ELR (cell line): Measurements from ENCODE around the gene SEMA3C.
A peak's percentile ranks its signal among the peaks of the same experiment; 100 is the strongest.

Experiments used
- DNase-seq: peaks from one replicate; pipeline ENCODE4 v3.0.0-alpha.2; 2015; ENCODE audit warnings: low read depth

Gene SEMA3C

DNA sequence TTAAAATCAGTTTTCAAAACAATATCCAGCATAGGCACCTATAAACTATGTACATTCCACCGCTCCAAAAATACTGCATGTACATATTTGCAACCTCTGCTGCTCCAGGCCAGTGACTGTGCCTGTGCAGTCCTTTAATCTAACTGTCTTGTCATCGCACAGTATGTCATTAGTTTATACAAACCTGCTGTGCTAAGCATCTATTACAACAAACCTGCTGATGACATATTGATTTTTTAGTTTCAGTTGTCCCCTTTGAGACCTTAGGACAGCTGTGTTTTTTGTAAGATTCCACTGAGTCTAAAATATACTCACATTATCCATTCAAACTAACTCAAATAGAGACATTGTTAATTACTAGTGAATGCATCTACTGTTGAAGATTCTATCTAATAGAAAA lies 33.1 kb downstream of the SEMA3C start:
- peak; percentile 28 for DNase-seq

DNA sequence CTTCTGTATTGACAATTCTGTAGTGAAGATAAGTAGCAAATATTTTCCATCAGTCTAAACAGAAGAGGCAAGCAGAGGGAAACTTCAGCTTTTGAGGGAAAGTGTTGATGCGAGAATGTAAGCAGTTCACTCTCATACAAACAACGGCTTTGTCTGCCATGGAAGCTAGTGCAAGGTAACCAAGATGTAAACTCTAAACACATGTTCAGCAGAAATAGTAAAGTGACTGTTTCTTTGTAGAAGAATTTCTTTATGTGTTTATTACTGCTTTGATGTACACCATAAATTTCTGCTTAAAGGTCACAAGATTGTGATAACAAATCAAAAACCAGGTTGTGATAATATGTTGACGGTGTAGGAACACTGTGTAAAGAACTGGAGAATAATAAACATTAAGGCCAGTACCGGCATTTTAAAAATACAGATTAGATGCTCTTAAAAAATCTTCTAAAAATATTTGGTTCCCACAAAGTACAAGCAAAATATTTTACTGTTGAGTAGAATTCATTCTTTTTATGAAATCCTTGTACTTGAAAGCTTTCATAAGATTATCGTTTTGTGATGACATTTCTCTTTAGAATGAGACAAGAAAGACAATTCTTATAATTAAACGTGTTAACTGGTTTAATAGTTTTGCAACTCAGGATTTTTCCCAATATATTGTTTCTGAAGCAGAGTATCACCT lies 34.2 kb downstream of the SEMA3C start:
- peak; percentile 33 for DNase-seq

DNA sequence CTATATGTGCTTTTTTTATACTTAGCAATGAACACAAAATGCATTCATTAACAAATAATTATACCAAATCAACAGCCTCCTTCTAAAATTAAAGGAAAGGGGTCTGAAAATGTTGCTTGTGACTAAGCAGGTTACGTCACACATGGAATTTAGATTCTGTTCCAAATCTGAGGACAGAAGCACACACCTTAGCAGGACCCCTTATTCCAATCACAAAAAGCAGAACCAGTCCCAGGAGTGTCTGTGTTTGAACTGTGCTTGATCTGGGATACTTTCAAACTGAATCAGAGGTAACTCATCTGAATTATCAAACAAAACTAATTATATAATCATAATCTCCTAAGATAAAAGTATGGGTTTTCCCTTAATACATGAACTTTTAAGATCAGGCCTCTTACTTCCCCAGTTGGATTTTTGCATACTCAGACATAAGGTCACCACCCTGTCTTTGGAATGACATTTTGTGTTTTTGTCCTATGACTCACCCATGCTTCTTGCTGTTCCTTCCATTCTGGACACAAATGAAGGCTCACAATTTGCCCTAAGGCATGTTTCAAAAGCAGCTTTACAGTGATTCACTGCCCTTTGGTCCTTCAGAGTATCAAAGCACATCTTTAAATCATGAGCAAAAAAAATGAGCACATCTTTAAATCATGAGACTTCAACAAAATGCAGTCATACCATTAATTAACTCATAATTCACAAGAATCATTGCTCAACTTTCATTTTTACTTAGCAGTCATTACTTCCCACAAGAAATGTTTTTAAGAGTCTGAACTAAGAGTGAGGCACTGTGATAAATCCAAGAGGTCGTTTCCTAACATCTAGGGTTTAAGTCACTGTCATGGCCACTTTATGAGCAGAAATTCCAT lies 35.5 kb downstream of the SEMA3C start:
- peak; percentile 100 for DNase-seq

DNA sequence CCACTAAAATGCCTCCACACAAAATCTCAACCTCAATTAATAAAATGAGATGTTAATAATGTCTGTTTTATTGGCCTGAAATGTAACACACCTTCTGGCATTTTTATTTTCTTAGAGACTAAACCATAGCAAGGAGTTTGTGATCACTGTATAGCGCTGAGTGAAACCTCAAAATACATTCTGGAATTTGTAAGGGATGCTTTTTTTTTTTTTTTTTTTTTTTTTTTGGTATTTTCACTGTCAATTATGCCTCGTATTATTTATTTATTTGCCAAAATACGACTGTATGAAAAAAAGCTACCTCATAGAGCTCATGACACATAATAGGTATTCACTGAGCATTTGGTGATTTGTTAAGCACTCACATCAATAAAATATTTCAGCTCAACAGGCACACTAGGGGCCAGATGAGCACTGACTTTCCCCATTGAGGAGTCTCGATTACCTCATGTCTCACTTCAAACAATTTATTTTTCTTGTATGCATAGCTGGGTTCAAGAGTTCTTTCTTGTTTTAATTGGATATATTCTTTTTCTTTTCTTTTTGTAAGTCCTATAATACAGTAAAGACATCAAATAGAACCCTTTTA lies 36.5 kb downstream of the SEMA3C start:
- DNase-seq, result no peak

DNA sequence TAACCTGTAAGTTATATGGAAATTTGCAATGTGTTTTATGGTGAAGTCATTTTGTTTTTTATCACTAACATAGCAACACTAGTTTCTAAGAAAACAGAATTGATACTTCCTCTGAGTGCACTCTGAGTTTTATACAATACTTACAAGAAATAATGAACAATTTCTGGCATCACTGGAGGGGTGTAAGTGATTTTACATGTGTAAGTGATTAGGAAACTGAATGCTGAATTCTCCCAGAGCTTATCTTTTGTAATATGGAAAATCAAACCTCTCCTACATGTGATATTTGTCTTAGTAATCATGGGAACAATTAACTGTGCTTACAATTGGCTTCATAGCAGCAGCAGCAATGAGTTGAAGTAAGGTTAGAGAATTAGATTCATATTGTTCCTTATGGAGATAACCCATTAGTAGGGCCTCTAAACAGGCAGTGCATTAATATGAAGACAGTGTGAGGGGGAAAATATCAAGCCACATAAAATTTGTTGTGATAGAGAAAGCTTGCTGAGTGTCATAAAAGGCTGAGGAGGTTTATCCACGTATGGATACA lies 37.4 kb downstream of the SEMA3C start:
- DNase-seq, result no peak

DNA sequence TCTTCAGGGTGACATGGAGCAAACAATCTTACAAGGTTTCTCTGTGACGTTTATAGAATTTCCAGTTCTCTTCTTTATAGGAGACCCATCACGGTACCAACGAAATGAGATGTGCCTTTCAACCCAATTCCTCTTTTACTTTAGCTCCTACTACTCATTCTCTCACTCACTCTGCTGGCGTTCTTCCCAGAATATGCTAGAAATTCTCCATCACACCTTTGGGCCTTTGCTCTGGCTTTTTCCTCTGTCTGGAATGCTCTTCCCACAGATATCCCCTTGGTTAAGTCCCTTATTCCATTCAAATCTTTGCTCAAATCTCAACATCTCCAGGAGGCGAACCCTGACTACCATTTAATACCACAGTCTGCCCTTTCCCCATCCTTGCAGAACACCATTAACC lies 39.0 kb downstream of the SEMA3C start:
- DNase-seq, result peak; percentile 52

DNA sequence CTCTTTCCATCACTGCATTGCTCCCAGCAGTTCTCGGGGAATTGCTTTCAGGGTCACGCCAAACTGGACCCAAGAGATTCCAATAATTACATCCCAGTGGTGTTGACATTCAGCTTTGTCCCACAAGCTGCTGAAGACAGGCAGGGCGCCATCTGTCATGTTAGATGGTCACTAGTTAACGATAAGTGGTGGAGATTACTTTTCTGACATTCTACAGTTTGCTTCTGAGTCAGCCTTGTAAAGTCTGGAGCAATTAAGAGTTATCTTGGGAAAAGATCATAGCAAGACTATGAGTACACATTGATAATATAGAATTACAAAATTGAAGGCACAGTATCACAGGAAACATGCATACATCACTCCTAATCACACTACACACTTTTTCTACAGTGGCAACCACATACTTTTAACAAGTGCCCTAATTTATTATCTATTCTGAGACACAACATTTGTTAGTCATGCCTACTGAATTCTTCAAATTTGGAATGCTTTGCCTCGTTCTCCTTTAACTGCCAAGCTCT lies 41.9 kb downstream of the SEMA3C start:
- DNase-seq, result peak; percentile 72

DNA sequence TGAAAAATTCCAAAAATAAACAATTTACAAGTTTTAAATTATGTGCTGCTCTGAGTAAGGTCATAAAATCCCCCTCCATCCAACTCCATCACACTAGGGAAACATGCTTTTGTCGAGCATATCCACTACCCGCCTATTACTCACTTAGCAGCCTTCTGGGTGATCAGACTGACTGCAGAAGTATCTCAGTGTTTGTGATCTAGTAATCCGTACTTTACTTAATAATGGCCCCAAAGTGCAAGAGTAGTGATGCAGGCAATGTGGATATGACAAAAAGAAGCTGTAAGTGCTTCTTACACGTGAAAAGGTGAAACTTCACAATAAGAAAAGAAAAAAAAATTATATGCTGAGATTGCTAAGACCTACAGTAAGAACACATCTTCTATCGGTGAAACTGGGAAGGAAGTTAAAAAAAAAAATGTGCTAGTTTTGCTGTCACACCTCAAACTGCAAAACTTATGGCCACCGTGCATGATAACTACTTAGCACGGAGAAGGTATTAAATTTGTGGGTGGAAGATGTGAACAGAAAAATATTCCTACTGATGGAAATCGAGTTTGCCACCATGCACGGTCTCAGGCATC lies 43.2 kb downstream of the SEMA3C start:
- no peak for DNase-seq

DNA sequence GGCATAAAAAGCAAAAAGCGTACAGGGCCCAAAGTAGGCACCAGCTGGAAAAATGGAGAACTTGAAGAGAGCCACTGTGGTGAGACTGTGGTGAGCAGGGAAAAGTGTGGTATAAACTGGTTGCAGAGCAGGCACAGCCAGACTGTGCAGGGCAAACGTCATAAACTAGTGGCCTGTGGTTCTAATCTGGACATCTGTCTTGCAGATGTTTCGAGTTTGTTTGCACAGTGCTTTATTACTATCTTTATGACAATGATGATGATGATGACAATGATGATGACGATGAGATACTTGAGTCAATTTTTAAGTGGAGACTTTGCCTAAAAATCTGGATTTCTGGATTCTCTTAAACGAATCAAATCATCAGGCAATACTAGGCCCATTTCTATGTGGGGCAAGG lies 45.7 kb downstream of the SEMA3C start:
- DNase-seq, result no peak

DNA sequence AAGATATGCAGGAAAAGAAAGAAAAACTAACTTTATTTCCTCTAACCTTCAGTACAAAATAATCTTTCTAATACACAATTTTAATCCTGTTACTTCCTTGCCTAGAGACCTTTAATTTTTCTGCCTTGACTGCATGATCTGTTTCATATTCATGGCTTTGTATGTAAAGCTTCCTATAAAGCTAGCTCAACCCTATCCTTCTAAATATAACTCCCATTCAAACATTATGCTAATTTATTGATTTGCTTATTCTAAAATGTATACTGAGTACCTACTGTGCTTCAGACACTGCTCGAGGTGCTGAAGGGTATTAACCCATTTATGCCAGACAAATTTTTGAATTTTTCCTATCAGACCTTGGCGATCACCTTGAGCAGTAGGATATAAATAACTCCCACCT lies 47.6 kb downstream of the SEMA3C start:
- no peak for DNase-seq

DNA sequence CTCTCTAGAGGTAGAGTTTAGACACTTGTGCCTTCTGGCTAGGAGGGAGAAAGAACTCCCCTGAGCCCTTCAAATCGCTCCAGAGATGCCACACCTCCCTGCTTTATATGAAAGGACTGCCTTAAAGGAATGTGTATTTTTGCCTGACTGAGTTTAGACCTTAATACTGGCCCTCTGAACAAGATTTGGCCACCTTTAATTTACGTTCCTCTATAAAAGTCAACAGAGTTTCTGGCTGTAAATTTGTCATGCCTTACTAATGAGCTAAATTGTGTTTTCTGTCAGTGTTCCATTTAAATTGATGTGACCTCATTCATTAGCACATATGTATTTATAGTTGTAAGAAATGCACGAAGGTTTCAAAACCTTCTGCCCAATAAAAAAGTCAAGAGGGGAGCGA lies 48.0 kb downstream of the SEMA3C start:
- DNase-seq, result no peak

DNA sequence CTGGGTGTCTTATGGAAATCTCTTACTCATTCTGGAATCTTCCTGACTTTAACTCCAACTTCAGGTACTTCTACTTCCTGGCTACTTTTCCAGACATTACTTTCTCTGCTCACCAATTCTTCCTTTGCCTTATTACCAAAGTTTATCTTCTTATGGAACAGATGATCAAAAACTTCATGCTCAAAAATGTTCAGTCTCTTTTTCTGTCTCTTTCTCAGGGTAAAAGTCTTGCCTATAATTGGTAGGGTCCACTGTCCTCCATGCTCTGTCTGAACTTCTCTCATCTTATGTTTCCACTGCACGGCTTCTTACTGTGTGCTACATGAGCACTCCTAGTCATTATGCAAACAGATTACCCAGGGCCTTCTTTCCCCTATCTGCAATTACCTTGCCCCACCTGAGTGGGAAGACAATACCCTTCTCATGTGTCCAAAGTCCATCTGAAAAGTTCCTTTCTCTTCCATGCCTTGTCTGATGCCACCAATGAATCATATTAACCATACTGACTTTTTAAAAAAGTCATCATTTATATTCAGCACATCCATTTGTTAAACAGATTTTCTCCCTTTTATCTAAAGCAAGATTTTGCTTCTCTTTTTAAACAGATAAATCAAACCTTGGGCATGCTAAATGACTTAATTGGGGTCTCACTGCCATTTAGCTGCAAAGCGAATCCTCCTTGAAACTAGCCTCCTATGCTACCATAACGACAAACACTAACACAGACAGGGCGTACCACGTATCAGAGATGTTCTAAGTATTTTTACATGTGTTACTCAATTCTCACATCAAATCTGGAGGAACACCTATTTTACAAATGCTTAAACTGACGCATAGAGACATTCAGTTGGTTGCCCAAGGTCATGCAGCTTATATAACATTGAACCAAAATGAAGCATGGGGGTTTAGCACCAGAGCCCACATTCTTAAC lies 48.8 kb downstream of the SEMA3C start:
- DNase-seq, result no peak

DNA sequence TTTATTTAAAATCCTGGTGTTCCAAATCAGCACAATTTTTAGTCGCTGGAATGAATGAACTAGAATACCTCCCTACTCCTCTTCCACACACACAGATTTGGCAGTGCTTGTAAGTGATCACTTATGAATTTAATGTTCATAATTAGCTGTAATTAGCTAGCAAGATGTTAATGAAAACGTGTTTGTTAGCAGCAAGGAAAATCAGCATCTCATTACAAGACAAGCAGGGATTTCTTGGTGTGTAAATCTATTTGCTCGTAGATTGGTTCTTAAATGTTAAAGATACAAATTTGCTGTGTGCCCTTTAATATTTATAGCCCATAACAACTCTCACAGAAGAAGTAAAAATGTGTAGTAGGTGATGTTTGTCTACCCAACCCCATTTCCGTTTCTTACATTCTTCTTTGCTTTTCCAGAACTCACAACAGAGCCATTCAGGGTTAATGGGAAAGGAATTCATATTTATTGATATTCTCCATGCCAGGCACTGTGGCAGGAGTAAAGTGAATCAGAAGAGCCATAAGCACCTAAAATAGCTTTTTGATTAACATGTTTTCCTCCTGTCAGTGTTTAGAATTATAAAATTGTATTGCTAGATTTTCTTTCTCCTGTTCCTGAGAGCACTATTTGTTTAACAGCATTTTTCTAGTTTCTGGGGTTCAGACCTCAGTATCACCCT lies 49.6 kb downstream of the SEMA3C start:
- no peak for DNase-seq

DNA sequence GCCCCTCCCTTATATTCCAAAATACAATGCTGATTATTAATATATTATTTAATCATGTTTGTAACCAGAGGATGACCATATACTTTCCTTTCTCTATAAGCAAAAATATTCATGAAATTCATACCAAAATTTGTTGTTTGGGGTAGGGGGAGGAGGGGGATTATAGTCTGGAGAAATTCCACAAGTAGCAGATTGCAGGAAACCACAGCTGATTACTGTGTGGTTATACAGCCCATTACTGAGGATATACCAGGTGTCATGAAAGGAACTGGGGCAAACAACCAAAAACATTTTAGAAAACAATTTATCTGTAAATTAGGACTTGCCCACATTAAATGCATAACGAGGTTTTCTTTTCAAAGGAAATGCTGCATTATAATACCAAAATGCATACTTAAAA lies 50.3 kb downstream of the SEMA3C start:
- DNase-seq, result no peak

DNA sequence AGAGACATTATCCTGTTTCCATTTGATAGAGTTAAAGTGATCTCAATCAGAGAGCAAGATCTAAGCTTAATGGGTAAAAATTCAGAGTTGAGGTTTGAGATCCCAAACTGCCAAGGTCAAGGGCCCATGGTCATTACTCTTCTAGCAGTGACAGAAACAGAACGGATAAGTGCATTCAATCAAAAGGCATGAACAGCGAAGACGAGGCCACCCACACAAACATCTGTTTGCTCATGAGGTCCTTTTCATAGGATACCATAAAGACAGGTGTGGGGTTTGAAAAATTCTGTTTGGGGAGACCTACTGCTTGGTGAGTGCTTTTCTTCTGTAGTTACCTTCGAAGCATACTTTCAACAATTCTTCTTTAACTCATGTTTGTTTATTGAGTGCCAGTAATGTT lies 58.3 kb downstream of the SEMA3C start:
- no peak for DNase-seq

DNA sequence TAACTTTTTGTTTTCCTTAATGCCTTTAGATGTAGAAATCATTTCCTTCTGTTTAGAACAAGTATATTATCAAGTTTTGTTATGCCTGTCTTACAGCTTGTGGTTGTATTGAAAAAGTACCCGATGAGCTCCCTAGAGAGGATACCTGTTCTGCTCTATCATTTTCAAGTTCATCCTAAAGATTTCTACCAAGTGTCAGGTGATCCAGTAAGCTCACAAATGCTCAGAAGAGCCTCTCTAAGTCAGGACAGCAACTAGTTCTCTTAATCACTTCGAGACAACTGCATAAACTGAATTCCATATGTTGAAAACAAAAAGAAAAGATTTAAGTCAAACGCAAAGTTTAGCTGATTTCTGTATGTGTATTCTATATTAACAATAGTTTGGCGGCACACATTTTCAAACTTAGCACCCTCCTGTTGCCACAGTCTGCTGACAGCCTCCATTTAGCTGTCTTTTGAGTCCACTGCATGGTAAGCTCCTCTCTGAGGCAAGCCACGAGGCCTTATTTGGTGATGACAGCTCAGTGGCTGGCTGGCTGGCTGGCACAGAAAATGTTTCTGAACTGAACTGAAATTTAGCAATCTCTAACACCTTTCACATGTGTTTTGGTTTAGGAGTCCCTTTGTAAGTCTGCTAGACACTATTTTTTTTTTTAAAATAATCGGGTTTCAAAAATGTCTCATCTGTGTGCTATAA lies 59.4 kb downstream of the SEMA3C start:
- peak; percentile 14 for DNase-seq

DNA sequence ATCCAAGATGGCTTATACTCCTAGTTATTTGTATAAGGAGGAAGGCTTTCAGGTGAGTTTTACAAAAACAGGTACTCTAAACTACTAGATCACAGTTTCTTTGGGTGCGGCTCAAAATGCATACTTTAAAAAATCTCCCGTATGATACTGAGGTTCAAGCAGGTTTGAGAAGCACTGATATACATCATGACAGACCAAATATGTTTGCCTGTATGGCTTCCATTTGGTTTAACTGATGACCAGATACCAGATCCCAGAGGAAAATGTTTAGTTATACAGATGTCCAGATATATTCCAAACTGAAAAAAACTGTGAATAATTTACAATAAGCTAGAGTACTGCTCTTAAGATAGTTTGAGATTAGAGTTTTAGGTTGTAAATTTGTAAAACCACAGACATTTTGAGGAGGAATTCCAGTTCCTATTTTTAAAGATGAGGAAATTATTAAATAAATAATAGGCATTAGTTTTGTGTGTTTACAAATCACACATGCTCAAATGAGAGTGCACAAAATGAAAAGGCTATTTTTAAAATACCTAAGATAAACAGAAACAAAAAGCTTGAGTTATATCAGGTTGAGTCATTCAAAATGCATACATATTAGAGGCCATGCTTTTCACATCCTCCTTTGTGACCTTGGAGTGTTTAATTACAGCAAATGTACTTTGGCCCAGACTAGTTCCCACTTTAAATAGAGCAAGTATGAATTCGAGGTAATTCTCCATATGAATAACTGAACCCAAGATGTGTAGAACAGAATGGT lies 60.5 kb downstream of the SEMA3C start:
- peak; percentile 57 for DNase-seq

DNA sequence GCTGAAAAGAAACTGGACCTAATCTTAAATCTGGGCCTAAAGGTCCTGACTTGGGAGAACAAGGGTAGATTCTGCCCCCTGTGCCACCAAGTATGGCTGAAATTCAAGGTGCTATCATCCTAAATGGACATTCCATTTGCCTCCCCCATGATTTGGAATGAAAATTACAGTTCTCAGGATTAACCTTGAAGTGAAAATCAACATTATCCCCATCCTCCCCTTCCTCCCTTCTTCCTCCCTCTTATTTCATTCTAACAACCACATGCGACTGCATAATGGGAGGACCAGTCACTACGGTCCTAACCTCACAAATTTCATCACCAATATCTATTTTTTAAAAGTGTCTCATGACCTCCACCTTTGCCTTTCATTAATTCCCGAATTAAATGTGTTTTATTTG lies 62.1 kb downstream of the SEMA3C start:
- no peak for DNase-seq

DNA sequence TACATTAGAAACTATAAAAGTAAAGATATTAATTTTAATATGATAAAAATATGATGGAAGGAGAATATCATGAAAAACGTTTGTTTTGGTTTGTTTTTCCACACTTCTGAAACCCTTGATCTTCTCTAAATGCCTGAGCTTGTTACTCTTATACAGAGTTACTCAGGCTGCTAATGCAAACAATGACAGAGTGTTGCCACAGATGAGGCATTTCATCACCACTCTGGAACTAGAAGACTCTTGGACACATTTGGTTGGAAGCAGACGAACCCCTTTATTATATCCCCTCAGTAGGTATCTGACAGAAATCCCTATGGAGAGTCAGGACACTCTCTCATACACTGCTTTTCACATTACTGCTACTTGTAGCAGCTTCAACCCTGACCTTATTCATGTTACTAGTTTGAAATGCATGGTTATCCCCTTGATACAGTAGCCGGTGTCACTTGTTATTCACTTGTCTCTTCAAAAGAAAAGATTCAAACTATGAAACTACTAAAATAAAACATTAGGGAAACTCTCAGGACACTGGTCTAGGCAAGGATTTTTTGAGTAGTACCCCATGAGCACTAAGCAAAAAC lies 66.9 kb downstream of the SEMA3C start:
- peak; percentile 56 for DNase-seq
